DMS153 treated with DMSO at 0.1 percent for 48 hours (cell line): ENCODE measurements around the gene EN1.

Experiments used
- DNase-seq: peaks from one replicate; lab custom pipeline; 2025; ENCODE audit not compliant: unreplicated experiment; lab: John Stamatoyannopoulos, UW

Gene EN1

DNA sequence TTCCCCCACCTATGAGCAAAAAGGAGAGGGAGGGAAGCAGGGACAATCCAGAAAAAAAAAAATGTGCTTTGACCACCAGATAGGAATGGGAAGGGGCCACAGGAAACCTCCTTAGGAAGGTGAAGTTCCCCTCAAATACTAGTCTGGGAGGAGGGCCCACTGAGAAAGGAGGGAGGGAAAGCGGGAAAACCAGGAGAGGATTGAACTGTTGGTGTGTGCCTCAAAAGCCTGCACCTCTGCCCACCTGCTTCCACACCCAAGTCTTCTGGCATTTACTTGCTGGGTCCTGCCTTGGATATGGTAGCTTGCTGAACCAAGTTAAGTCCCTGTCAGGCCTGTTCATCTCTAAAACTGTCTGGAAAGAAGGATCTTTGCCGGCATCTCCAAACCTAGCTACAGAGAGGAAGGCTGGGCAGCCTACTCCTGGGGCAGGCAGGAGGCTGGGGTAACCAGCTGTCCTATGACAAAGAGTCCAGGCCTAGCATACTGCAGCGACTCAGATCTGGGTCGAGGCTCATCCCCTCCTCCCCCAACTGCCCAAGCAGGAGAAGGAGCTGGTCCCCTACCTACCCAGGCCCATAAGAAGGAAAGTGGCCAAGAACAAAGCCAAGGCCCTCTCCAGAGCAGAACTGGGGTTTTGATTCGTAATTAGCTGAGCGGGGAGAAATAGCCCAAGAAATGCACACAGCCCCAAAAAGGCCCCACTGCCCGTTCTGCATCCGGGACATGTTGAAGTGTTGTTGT, 3.0 kb downstream of the EN1 start:
- no peak for DNase-seq

DNA sequence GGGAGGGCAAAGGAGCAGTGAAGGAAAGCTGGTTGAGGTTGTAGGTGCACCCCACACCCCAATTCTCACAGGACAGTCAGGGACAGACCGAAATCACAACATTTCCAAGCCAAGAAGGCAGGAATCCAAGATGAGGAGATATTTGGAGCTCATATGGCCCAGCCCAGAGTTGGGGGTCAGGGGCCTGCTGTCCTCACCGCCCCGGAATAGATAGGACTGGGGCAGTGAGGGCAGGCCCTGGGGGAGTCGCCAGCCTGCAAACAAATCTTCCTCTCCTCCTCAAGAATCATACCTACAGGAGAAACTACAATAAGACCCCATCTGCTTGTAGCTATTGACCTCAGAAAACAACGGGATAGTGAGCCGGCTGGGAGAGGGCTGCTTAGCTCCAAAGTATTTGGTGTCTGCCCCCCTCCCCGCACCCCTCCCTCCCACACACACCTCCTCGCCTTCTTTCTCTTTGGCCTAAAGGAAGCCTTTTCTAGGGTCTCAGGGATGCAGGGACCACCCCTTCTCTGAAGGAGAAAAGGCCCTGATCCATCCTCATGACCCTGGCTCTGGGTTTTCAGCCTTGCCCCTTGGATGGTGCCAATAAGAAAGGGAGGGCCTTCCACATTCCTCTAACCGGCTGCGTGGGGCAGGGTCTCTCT, 3.8 kb downstream of the EN1 start:
- DNase-seq = no peak

DNA sequence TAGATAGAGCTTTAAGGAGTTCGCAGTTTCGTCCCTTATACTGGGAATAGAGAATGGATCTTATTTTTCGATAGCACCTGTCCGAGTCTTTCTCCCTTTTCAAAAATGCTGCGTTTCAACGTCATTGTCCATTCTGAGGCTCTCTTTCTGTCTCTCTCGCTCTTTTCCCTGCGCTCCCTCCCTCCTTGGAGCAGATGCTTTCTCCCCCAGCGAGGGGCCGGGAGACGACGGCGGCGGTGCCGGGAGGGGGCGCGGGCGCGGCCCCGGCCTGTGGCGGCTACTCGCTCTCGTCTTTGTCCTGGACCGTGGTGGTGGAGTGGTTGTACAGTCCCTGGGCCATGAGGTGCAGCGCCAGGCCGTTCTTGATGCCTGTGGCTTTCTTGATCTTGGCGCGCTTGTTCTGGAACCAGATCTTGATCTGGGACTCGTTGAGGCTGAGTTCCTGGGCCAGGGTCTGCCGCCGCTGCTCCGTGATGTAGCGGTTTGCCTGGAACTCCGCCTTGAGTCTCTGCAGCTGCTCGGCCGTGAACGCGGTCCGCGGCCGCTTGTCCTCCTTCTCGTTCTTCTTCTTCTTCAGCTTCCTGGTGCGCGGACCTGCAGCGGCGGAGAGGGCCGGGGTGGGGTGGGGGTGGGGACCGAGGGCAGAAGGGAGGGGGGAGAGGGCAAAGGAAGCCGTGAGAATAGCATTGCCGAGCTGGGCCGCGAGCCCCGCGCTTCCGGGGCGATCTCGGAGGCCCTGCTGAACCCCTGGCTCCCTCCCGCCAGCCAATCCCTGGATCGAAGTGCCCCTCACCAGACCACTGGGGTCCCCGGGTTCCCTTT, 4.6 kb downstream of the EN1 start:
- no peak for DNase-seq

DNA sequence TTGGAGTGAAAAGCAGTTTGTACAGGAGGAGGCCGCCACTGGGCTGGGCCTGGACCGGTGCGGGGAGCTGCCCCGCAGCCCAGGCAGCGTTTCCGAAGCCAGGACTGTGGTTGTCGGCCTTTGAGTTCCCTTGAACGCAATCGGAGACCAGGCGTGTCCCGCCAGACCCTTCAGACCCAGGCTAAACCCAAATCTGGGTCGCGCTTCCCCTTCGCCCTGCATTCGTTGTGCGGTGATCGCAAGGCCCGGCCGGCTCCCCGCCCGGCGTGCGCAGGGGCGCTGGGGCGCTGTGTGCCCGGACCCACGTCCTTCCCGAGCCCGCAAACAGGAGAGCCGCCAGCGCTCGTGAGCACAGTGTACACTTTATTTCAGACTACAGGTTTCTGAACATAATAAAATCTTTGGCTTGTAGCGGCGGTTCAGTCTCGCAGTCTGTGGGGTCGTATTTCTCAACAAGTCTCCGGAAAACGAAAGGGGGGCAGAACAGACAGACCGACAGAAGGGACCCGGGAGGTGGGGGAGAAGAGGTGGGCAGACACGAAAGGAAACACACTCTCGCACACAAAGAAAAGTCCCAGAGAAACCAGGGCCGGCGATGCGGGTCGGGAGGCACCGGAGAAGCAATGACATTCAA, 5.5 kb downstream of the EN1 start:
- no peak for DNase-seq

DNA sequence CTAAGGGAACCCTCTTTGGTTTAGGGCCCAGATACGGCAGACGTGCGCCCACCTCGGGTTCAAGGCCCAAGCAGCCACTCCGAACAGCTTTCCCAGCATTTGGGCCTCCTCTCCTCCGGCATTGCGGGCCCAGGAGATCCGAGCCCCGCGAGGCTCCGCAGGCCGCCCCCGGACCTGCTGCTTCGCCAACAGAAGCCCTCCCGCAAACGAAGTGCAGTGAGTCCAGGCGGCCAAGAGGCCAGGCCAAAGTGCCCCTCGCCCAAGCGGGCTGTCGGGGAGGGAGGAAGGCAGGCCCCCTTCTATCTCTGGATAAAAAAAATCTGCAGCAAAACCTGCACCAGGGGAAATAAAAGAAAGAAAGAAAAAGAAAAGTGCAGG, 6.0 kb downstream of the EN1 start:
- no peak for DNase-seq

DNA sequence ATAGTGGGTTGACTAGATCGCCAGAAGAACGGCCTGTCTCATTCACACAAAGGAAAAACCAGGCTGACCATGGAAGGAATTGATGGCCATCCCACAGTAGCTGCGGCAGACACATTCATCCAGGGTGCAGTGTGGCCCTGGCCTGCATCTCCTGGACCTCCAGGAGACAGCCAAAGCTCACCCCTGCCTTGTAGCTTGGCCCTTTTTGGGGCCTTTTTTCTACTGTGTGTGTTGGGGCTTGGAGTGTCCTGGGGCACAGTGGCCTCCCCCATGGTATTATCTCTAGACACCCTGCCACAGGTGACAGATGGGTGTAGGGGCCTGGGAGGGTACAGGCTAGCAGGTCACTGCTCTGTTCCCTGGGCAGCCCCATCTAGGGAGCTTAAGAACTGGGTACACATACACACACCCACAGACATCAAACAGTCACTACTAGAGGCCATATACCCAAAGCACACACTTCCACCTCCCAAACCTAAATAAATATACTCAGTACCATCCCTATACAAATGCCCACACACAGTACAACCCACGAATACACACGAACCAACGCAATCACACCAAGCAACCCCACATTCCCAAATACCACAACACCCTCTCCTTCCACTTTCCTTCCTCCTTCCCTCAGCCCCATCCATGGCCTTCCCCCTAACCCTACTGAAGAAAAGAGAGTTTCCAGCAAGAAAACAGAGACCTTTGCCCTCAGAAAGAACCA, 8.6 kb downstream of the EN1 start:
- no peak for DNase-seq

DNA sequence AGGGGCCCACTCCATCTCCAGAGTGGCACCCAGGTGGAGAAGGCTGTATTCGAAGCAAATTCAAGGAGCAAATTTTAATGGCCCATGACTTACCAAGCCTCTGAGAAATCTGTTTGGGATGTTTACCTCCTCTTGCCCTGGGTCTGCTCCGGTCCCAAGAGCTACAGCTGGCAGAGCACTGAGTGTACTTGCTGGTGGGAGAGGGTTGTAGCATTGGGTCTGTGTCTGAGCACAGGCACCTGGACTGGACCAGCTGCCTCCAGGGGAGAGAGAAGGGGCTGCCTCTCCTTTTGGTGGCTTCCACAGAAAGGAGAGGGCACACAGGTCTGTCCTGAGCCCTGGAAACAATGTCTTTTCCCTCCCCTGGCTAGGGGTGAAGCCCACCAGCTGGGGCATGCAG, 9.8 kb downstream of the EN1 start:
- DNase-seq = no peak

DNA sequence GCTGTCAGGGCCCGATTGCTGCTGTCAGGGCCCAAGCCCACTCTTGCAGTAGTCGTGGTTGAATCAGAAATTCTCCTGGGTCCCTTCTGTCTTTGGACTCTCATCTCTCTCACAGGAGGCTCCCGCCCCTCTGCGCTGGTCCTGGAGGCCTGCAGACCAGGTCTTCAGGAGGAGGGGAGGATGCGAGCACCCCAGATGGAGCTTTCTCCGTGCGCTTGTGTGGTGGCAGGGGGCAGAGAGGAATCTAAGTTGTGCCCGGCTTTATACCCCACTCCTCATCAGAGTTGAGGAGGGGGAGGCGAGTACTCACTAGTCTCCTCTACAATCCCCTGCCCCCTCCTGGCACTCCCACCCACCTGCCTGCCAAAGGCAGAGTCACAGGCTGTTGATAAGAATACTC, 10.4 kb downstream of the EN1 start:
- no peak for DNase-seq

DNA sequence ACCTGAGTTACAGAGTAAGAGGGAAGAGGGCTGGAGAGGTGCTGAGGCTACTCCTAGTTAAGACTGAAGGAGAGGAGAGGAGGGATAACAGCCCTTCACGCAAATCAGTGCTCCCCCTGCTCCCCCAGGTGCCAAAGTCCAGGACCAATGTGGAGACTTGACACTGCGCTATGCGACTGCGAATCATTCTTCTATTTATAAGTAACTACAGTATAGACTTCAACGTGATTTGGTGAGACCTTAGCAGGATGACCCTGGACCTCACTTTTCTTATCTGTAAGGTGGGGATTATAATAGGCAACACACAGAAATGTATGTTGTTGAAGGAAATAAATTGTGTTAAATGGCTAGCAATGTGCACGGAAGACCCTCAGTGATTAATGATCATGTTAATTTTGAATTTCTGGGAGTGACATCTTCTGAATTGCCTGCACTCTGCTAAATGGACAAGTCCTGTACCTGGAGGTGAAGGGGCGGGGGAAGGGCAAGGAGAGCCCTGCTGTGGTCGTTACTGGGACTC, 11.0 kb downstream of the EN1 start:
- DNase-seq = no peak

DNA sequence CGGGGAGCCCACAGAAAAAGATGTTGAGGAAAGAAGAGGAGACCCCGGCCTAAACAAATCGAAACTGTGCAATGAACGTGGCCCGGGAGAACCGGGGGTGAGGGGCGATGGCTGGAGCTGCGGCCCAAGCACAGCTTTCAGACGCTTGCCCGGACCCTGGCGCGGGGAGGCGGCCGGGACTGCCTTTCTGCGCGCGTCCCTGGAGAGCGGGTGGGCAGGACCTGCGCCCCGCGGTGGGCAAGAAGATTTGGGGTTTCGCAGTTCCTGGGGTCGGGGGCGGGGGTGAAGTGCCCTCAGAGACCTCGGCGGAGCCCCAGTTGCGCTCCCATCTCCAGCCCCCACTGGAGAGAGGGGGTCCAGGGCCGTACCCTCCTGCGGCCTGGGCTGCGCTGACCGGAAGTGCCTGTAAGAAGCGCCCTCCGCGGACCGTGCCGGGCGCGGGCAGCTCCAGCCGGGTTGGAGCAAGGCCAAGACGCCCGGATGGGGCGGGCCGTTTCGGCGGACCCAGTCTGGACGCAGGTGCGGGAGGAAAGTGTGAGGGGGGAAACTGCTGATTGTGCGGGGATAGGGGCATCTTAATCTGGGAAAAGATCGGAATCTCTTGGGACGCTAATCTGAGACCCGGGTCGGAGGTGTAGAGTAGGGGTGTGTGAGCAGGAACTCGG, 11.6 kb downstream of the EN1 start:
- no peak for DNase-seq

DNA sequence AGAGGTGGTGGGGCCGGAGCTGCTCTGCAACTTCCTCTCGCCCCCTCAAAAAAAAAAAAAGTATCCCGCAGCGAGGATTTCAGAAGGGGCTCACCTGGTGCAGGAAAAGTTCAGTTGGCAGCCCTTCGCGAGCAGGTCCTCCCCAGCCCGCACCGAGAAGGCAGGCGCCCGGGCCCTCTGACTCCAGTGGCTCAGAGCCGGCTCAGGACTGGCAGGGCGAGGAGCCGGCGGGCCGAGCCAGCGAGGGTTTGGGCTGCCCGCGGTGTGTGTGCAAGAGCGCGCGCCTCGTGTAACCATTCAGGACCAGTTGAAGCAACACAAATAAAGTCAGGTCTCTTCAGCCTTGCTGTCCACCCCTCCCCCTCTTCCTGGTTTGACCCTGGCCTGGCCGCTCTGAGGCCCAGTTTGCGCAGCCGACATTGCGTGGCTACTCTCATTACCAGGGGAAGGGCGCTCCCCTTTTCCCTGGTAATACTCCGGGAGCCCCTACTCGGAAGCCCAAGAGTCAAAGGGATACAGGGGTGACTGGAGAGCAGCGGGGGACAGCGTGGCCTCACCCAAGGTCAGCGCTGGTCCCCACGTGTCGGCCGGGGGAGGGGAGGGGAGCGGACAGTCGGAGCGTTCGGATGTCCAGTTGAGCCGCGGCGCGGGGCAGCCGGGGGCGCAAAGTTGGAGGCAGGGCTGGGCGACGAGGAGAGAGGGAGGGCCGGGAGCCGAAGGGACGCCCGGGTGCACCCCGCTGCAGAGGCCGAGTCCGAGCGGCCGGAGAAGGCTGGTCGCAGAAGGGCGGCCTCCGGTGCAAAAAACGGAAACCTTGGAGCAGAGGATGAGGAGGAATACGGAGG, 12.3 kb downstream of the EN1 start:
- no peak for DNase-seq

DNA sequence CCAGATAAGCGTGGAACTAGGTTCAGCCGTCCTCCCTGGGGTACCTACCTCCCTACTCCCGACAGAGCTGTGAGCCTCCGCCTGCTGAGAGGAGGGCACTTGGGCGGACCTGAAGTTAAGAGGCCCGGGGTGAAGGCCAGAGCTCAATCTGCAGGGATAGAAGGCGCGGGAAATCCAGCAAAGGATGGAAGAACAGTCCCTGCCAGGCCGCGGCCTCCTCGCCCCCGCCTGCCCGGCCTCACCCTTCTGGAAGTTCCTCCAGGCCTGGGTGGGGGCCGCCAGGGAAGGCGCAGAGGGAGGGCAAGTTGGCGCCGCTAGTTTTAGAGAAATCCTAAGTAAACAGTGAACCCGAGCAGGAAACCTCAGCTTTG, 13.0 kb downstream of the EN1 start:
- DNase-seq = no peak

DNA sequence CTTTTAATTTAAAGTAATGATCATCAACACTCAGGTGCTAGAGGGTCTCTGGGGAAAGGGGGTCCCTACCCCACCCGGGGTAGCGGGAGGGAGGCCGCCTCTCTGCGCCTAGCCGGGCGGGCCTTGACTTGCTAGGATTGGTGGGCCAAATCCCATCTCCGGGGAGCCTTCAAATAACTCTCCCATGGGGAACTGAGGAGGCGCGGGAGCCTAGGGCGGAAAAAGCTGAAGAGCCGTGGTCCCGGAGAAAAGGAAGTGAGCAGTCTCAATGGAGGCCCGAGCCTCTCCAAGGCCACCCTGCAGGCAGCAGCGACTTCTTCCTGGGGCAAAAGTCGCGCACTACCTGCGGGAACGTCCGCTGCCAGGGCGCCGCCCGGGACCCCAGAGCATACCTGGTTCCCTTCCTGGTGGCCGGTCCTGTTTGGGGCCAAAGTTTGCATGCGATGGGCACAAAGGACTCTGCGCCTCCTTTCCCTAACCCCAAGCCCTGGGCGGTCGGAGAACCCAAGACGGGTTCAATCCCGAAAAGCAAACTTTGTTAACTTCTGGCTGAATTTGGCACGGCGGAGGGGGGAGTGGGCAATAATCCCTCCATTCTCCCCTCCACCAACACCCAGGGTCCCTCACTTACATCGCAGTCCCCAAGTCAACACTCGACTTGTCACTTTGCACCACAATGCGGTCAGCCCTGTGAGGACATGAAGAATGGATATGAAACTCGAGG, 13.6 kb downstream of the EN1 start:
- no peak for DNase-seq

DNA sequence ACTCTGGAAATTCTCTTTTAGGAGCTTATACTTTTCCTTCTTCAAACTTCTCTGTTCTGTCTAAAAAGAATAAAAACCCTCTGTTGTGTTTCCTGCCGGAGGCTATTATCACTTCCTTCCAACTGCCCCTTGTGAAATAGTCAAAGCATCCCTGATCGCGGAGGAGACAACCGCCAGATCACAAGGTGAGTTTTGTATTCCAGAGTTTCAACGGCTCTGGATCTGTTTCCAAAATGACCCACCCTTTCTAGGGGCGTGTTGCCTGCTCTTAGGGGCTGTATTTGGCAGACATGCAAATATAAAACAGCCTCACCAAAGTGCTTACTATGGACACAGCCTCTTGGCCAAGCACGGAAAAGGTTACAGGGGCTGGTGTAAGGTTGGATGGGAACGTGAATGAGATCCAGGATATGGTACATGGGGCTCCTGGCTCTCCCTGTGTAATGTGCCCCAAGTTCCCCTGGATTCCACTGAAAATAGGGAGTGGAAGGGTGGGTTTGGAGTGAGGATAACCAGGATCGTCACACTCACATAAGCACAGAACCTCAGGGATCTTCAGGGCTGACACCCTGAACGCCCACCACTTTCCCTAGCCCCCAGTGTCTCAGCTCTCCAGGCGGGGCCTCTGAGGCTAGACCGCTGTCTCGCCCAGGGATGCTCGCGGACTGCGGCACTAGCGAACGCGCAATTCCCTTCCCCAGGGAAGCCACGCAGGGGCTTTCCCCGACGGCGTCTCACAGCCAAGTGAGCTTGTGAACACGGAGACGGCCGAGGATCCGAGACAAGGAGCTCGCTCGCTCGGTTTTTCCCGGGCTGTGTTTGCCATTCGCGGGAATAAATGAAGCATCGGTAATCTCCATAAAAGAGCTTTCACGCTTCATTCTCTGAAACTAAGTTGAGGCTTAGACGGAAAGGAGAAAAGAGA, 14.4 kb downstream of the EN1 start:
- DNase-seq = no peak

DNA sequence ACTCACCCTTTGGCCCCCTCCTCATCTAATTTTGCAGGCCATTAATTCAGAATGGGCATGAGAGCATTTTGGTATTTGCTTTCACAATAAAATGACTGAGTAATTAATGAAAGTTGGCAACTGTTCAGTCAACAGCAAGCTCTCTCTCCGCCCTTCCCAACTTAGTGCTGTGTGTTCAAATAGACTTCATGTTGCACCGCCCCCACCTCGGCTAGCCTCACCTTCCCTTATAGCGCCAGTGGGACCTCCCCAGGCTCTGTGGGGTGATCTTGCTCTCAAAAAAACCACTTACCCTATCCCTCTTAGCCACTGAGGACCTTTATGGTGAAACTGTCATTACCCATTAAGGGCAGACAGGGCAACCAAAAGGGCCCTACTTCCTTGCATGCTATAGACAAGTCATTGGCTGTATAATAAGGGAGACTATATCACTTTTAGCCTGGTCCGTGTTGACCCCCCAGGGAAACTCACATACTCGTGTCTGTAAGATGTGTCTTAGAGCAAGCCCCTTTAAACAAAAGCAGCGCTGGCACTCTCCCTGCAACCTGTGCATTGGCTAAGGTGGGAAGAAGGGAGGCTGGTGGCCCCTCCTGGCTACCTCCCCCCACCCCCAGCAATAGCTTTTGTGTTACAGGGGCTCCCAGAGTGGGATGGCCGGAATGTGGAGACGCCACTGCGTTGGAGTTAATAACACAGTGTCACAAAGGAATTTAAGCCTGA, 15.2 kb downstream of the EN1 start:
- DNase-seq = no peak

DNA sequence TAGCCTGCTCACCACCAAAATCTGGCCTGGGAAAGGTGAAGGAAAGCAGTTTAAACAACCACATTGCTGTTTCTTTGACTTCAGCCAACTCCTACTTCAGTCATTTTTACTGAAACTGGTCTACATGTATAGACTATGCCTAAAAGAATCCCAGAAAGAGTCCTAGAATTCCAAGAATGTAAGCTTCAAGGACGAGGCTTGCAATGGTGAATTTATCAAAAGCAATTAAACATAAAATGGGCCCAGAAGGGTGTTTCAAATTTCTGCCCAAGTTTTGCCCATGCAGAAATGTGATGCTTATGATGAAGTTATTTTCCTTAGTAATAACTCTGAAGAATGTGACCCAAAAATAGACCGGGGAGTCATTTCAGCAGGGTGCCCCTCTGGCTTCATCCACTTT, 16.6 kb downstream of the EN1 start:
- no peak for DNase-seq

DNA sequence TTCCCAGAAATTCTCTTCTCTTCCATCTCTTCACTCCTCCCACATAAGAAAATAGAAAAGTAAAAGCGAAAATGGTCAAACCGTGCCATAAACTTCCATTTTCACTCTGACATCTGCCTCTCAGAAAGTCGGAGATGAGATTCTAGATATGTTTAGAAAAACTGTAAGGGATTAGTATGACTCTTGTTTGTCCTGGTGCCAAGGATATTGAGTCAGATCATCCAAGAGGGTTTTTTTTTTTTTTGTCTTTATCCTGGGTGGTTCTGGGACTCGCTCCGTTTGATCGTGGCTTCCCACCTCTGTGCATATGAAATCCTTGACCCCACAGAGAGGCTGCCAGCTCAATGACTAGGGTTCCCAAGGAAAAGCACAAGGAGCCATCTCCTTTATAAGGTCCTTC, 17.3 kb downstream of the EN1 start:
- DNase-seq = no peak
